HG03039 (cell line): ENCODE data around the gene TTC19.

Experiments used
- ATAC-seq: cut with Tn5 transposase; IDR thresholded peaks from one replicate; pipeline ENCODE4 v1.9.1; 2021; ENCODE audit warnings: mild to moderate bottlenecking, moderate library complexity; ENCODE audit not compliant: unreplicated experiment

Gene TTC19

GRCh38 chr17:15999141-15999973 is at the start of gene TTC19, which contains the start of gene ZSWIM7:
Gene TTC19, plus strand, starts transcription at chr17:15999824. Its CDS starts 25 bp downstream, at chr17:15999849.
Gene ZSWIM7, minus strand, starts transcription at chr17:15999704. Its CDS starts 110 bp downstream, at chr17:15999594.
- ATAC-seq, result peak; percentile 91

GRCh38 chr17:15951368-15952047 is 48.1 kb upstream of the TTC19 start:
- no peak for ATAC-seq

GRCh38 chr17:15952048-15952532 is 47.5 kb upstream of the TTC19 start:
- no peak for ATAC-seq

GRCh38 chr17:15952916-15953790 is 46.5 kb upstream of the TTC19 start:
- no peak for ATAC-seq

- ATAC-seq, result no peak
Observed at GRCh38 chr17:15954222-15954621, 45.4 kb upstream of the TTC19 start.

- no peak for ATAC-seq
Observed at GRCh38 chr17:15955793-15956541, 43.7 kb upstream of the TTC19 start.

GRCh38 chr17:15957206-15957605 is 42.4 kb upstream of the TTC19 start:
- ATAC-seq, result no peak

- no peak for ATAC-seq
Observed at GRCh38 chr17:15957608-15958307, 41.9 kb upstream of the TTC19 start.

- no peak for ATAC-seq
Observed at GRCh38 chr17:15958484-15958854, 41.2 kb upstream of the TTC19 start.

GRCh38 chr17:15963670-15964110 is 35.9 kb upstream of the TTC19 start:
- no peak for ATAC-seq

GRCh38 chr17:15965528-15965927 is 34.1 kb upstream of the TTC19 start:
- no peak for ATAC-seq

- no peak for ATAC-seq
Observed at GRCh38 chr17:15966183-15966878, 33.3 kb upstream of the TTC19 start.

GRCh38 chr17:15966879-15967248 is 32.8 kb upstream of the TTC19 start:
- ATAC-seq, result no peak

GRCh38 chr17:15967706-15968399 is 31.8 kb upstream of the TTC19 start:
- no peak for ATAC-seq

GRCh38 chr17:15969463-15969862 is 30.2 kb upstream of the TTC19 start:
- ATAC-seq, result no peak

GRCh38 chr17:15970500-15970899 is 29.1 kb upstream of the TTC19 start:
- no peak for ATAC-seq

- no peak for ATAC-seq
Observed at GRCh38 chr17:15971098-15971678, 28.4 kb upstream of the TTC19 start.

- ATAC-seq, result no peak
Observed at GRCh38 chr17:15971882-15972281, 27.7 kb upstream of the TTC19 start.
